ENCODE data around the gene ELOVL2.
"Not testable (repeated sequence)": the region's sequence is repeated elsewhere in the genome, so short reads cannot be mapped to it uniquely, and the experiment has no call there.

The ELOVL2 gene

GRCh38 chr6:11043961-11044711 is at the start of gene ELOVL2:
ELOVL2 (minus strand) TSS chr6:11044305; CDS start chr6:11044230, 75 bp downstream.
- DNase-seq: peak; percentile 37

GRCh38 chr6:11093376-11093625 is 49.2 kb upstream of the ELOVL2 start:
- no peak for DNase-seq

- DNase-seq: no peak
Measured at GRCh38 chr6:11092668-11093375, 48.7 kb upstream of the ELOVL2 start.

GRCh38 chr6:11091141-11091540 is 47.0 kb upstream of the ELOVL2 start:
- DNase-seq: not testable (repeated sequence)

GRCh38 chr6:11089695-11090094 is 45.6 kb upstream of the ELOVL2 start:
- DNase-seq: no peak

GRCh38 chr6:11087141-11087812 is 43.2 kb upstream of the ELOVL2 start:
- DNase-seq: not testable (repeated sequence)

GRCh38 chr6:11085758-11086435 is 41.8 kb upstream of the ELOVL2 start:
- DNase-seq: no peak

- DNase-seq: no peak
Measured at GRCh38 chr6:11083956-11084355, 39.9 kb upstream of the ELOVL2 start.

- no peak for DNase-seq
Measured at GRCh38 chr6:11083491-11083890, 39.4 kb upstream of the ELOVL2 start.

GRCh38 chr6:11080296-11080695 is 36.2 kb upstream of the ELOVL2 start:
- DNase-seq: no peak

GRCh38 chr6:11078266-11078665 is 34.2 kb upstream of the ELOVL2 start:
- DNase-seq: no peak

GRCh38 chr6:11076540-11076939 is 32.4 kb upstream of the ELOVL2 start:
- no peak for DNase-seq

GRCh38 chr6:11072101-11072500 is 28.0 kb upstream of the ELOVL2 start:
- no peak for DNase-seq

GRCh38 chr6:11069760-11070159 is 25.7 kb upstream of the ELOVL2 start:
- no peak for DNase-seq

- no peak for DNase-seq
Measured at GRCh38 chr6:11067348-11067747, 23.2 kb upstream of the ELOVL2 start.

- no peak for DNase-seq
Measured at GRCh38 chr6:11066505-11067347, 22.6 kb upstream of the ELOVL2 start.

GRCh38 chr6:11065436-11066202 is 21.5 kb upstream of the ELOVL2 start:
- no peak for DNase-seq

- no peak for DNase-seq
Measured at GRCh38 chr6:11064836-11065235, 20.7 kb upstream of the ELOVL2 start.

GRCh38 chr6:11062715-11063114 is 18.6 kb upstream of the ELOVL2 start:
- DNase-seq: no peak

GRCh38 chr6:11062083-11062482 is 18.0 kb upstream of the ELOVL2 start:
- DNase-seq: no peak

- no peak for DNase-seq
Measured at GRCh38 chr6:11058406-11058805, 14.3 kb upstream of the ELOVL2 start.

- DNase-seq: no peak
Measured at GRCh38 chr6:11056871-11057270, 12.8 kb upstream of the ELOVL2 start.

Measured in activated CD4-positive, alpha-beta T cell treated with anti-CD3 and anti-CD28 coated beads for 48 hours (primary cell).